WTC11 (cell line): ENCODE measurements around the gene PRPH. TPM values are rescaled to one million over a fixed set of nuclear protein-coding genes. Genes with fewer than 3 reads are reported as not detected.

Source experiments
- ATAC-seq: fragments of 200-7000 bp; cut with Tn5 transposase; 2 replicates; pipeline ENCODE4 v1.10.0; 2021; ENCODE audit warnings: mild to moderate bottlenecking, moderate library complexity
- CTCF ChIA-PET: fragments of 300-600 bp; sonication (Branson Sonifier 250); formaldehyde crosslinking; loops from one replicate; lab custom pipeline; 2021; ENCODE audit warnings: antibody characterized with exemption; lab: Charles Lee
- POLR2A ChIA-PET: fragments of 350-600 bp; sonication (Branson Sonifier 250); formaldehyde crosslinking; loops from one replicate; lab custom pipeline; 2021; ENCODE audit warnings: antibody characterized with exemption; lab: Charles Lee
- DNase-seq: peaks from one replicate; pipeline ENCODE4 v3.0.0; 2021; ENCODE audit warnings: low spot score
- H3K27ac Mint-ChIP-seq: 2 replicates; pipeline ENCODE4 v1.8.0; 2021; ENCODE audit warnings: mixed read lengths
- H3K27me3 Mint-ChIP-seq: 2 replicates; pipeline ENCODE4 v1.8.0; 2021; ENCODE audit warnings: low read depth, mild to moderate bottlenecking, moderate library complexity, mixed read lengths
- H3K36me3 Mint-ChIP-seq: 2 replicates; pipeline ENCODE4 v1.8.0; 2021; ENCODE audit warnings: mixed read lengths
- H3K4me1 Mint-ChIP-seq: 2 replicates; pipeline ENCODE4 v1.8.0; 2022; ENCODE audit warnings: mixed read lengths
- H3K4me3 Mint-ChIP-seq: 2 replicates; pipeline ENCODE4 v1.8.0; 2021; ENCODE audit warnings: mild to moderate bottlenecking, moderate library complexity, mixed read lengths
- H3K9me3 Mint-ChIP-seq: 2 replicates; pipeline ENCODE4 v1.8.0; 2021; ENCODE audit warnings: mixed read lengths
- AR ChIP-seq: fragments of 250-450 bp; sonication (Bioruptor Pico); IDR thresholded peaks from 2 replicates; pipeline ENCODE4 v1.9.0; 2021; ENCODE audit warnings: mild to moderate bottlenecking
- ATF1 ChIP-seq: sonication (generic); formaldehyde crosslinking; IDR thresholded peaks from 2 replicates; pipeline ENCODE4 v1.8.1; 2023; ENCODE audit warnings: mild to moderate bottlenecking, moderate library complexity, missing genetic modification reagents
- CBFB ChIP-seq: sonication (generic); formaldehyde crosslinking; IDR thresholded peaks from 2 replicates; pipeline ENCODE4 v1.8.1; 2022; ENCODE audit warnings: mild to moderate bottlenecking, low read depth, missing genetic modification reagents
- CDX4 ChIP-seq: fragments of 250-450 bp; sonication (Bioruptor Pico); IDR thresholded peaks from 2 replicates; pipeline ENCODE4 v1.9.0; 2021; ENCODE audit warnings: moderate library complexity, mild to moderate bottlenecking, inconsistent platforms, borderline replicate concordance
- ESRRA ChIP-seq: sonication (generic); formaldehyde crosslinking; IDR thresholded peaks from 2 replicates; pipeline ENCODE4 v1.8.1; 2022; ENCODE audit warnings: mild to moderate bottlenecking, missing genetic modification reagents, borderline replicate concordance
- FOXP4 ChIP-seq: sonication (generic); formaldehyde crosslinking; IDR thresholded peaks from 2 replicates; pipeline ENCODE4 v1.8.0; 2022; ENCODE audit warnings: mild to moderate bottlenecking, missing genetic modification reagents
- GTF2I ChIP-seq: fragments of 250-450 bp; sonication (Bioruptor Pico); conservative IDR thresholded peaks from 2 replicates; pipeline ENCODE4 v1.4.0; 2021; ENCODE audit warnings: mild to moderate bottlenecking
- JUN ChIP-seq: sonication (generic); formaldehyde crosslinking; IDR thresholded peaks from 2 replicates; pipeline ENCODE4 v1.8.0; 2023; ENCODE audit warnings: mild to moderate bottlenecking, missing genetic modification reagents
- MLX ChIP-seq: sonication (generic); formaldehyde crosslinking; IDR thresholded peaks from 2 replicates; pipeline ENCODE4 v1.8.1; 2023; ENCODE audit warnings: mild to moderate bottlenecking, missing genetic modification reagents, moderate library complexity
- NFATC4 ChIP-seq: fragments of 250-450 bp; sonication (Bioruptor Pico); IDR thresholded peaks from 2 replicates; pipeline ENCODE4 v1.9.0; 2021; ENCODE audit warnings: mild to moderate bottlenecking
- NFYB ChIP-seq: sonication (generic); formaldehyde crosslinking; conservative IDR thresholded peaks from 2 replicates; pipeline ENCODE4 v1.8.0; 2022; ENCODE audit warnings: low read depth, missing genetic modification reagents
- SMAD4 ChIP-seq: sonication (generic); formaldehyde crosslinking; IDR thresholded peaks from 2 replicates; pipeline ENCODE4 v1.8.0; 2022; ENCODE audit warnings: mild to moderate bottlenecking, missing genetic modification reagents
- TCF7 ChIP-seq: sonication (generic); formaldehyde crosslinking; IDR thresholded peaks from 2 replicates; pipeline ENCODE4 v1.8.0; 2022; ENCODE audit warnings: mild to moderate bottlenecking, low read depth, missing genetic modification reagents, moderate library complexity
- ZNF219 ChIP-seq: sonication (generic); formaldehyde crosslinking; IDR thresholded peaks from 2 replicates; pipeline ENCODE4 v1.8.0; 2023; ENCODE audit warnings: missing genetic modification reagents, mild to moderate bottlenecking, borderline replicate concordance
- ZNF232 ChIP-seq: sonication (generic); formaldehyde crosslinking; IDR thresholded peaks from 2 replicates; pipeline ENCODE4 v1.8.0; 2022; ENCODE audit warnings: mild to moderate bottlenecking, missing genetic modification reagents
- ZNF263 ChIP-seq: sonication (generic); formaldehyde crosslinking; IDR thresholded peaks from 2 replicates; pipeline ENCODE4 v1.8.1; 2022; ENCODE audit warnings: low read depth, mild to moderate bottlenecking, moderate library complexity, missing genetic modification reagents
- ZNF423 ChIP-seq: fragments of 250-450 bp; sonication (Bioruptor Pico); IDR thresholded peaks from 2 replicates; pipeline ENCODE4 v2.1.2; 2022; ENCODE audit warnings: mild to moderate bottlenecking, moderate library complexity
- total RNA-seq: library from RNA; stranded (reverse); gene quantifications from 3 replicates; pipeline ENCODE4 v1.2.3, GENCODE V29; 2021
- TF ChIP-seq, protein P1 (sequence below): sonication (generic); formaldehyde crosslinking; conservative IDR thresholded peaks from 2 replicates; pipeline ENCODE4 v1.8.1; 2023; ENCODE audit warnings: mild to moderate bottlenecking, low read depth, missing genetic modification reagents, moderate library complexity
- TF ChIP-seq, protein P2 (sequence below): sonication (generic); formaldehyde crosslinking; IDR thresholded peaks from 2 replicates; pipeline ENCODE4 v1.8.0; 2022; ENCODE audit warnings: mild to moderate bottlenecking, missing genetic modification reagents
- TF ChIP-seq, protein P3 (sequence below): sonication (generic); formaldehyde crosslinking; IDR thresholded peaks from 2 replicates; pipeline ENCODE4 v1.8.0; 2022; ENCODE audit warnings: mild to moderate bottlenecking, missing genetic modification reagents

Gene PRPH
- total RNA-seq, 1 experiment from 2014 or later = 2.4 TPM

- Mint-ChIP-seq H3K4me1 (peaks cover 26% of the 10 kb centered on the region), H3K36me3 (no peaks in the 10 kb centered on the region), H3K4me3 (peak overlapping the region; percentile 62), H3K27me3 (peaks cover 87% of the 10 kb centered on the region), H3K9me3 (no peaks in the 10 kb centered on the region), H3K27ac (no peak overlapping the region)
- ATAC-seq (no peak), DNase-seq (no peak)
- TF ChIP-seq, protein P1, sequence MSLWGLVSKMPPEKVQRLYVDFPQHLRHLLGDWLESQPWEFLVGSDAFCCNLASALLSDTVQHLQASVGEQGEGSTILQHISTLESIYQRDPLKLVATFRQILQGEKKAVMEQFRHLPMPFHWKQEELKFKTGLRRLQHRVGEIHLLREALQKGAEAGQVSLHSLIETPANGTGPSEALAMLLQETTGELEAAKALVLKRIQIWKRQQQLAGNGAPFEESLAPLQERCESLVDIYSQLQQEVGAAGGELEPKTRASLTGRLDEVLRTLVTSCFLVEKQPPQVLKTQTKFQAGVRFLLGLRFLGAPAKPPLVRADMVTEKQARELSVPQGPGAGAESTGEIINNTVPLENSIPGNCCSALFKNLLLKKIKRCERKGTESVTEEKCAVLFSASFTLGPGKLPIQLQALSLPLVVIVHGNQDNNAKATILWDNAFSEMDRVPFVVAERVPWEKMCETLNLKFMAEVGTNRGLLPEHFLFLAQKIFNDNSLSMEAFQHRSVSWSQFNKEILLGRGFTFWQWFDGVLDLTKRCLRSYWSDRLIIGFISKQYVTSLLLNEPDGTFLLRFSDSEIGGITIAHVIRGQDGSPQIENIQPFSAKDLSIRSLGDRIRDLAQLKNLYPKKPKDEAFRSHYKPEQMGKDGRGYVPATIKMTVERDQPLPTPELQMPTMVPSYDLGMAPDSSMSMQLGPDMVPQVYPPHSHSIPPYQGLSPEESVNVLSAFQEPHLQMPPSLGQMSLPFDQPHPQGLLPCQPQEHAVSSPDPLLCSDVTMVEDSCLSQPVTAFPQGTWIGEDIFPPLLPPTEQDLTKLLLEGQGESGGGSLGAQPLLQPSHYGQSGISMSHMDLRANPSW = no peak
- no peak for TF ChIP-seq ZNF263 (CRISPR knock-in tag)
- POLR2A ChIA-PET = interaction anchor here (0.9 to 1.5 kb wide), 5 partner anchors 21 to 50 kb away, joined by 3 to 4 read pairs (median 3); partner anchors contain the start of gene TROAP
- CTCF ChIA-PET = interaction anchor here (0.6 to 11.7 kb wide), 44 partner anchors 12 to 443 kb away, joined by 3 to 264 read pairs (median 4); partner anchors contain the start of genes C1QL4, DNAJC22, SPATS2 and TMBIM6
These were observed 2.7 kb downstream of the PRPH start for GRCh38 chr12:49297695-49298060.

GRCh38 chr12:49298160-49298559, 3.2 kb downstream of the PRPH start:
- ATAC-seq = no peak
- peaks cover 87% of the 10 kb centered on the region for H3K27me3 Mint-ChIP-seq

More at GRCh38 chr12:49298160-49298559, 3.2 kb downstream of the PRPH start:
- POLR2A ChIA-PET = no interaction called here
- no peak for DNase-seq
- H3K4me1 Mint-ChIP-seq = peaks cover 22% of the 10 kb centered on the region
- H3K9me3 Mint-ChIP-seq = no peaks in the 10 kb centered on the region
- TF ChIP-seq GTF2I (CRISPR knock-in tag) (no peak), ATF1 (CRISPR knock-in tag) (no peak), TCF7 (CRISPR knock-in tag) (no peak), AR (CRISPR knock-in tag) (no peak), SMAD4 (no peak), MLX (no peak), CBFB (CRISPR knock-in tag) (no peak), JUN (CRISPR knock-in tag) (no peak), ZNF232 (CRISPR knock-in tag) (no peak), ZNF423 (no peak), NFATC4 (CRISPR knock-in tag) (no peak), CDX4 (CRISPR knock-in tag) (no peak), ESRRA (CRISPR knock-in tag) (no peak), ZNF219 (CRISPR knock-in tag) (no peak), FOXP4 (no peak), NFYB (CRISPR knock-in tag) (no peak)
- TF ChIP-seq, protein P2, sequence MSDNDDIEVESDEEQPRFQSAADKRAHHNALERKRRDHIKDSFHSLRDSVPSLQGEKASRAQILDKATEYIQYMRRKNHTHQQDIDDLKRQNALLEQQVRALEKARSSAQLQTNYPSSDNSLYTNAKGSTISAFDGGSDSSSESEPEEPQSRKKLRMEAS (CRISPR knock-in tag) = no peak
- TF ChIP-seq, protein P3, sequence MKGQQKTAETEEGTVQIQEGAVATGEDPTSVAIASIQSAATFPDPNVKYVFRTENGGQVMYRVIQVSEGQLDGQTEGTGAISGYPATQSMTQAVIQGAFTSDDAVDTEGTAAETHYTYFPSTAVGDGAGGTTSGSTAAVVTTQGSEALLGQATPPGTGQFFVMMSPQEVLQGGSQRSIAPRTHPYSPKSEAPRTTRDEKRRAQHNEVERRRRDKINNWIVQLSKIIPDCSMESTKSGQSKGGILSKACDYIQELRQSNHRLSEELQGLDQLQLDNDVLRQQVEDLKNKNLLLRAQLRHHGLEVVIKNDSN (CRISPR knock-in tag) = no peak
- H3K27ac Mint-ChIP-seq = no peak overlapping the region
- CTCF ChIA-PET = interaction anchor here (0.7 to 1.9 kb wide), 5 partner anchors 25 to 282 kb away, joined by 3 to 11 read pairs (median 4); partner anchors contain the start of gene TROAP
- H3K36me3 Mint-ChIP-seq = no peaks in the 10 kb centered on the region
- H3K4me3 Mint-ChIP-seq = peak overlapping the region; percentile 62; the same call in 1 of the 2 replicates
